GM12864 (cell line): Measurements from ENCODE around the gene SNAI1.
A peak's percentile ranks its signal among the peaks of the same experiment; 100 is the strongest.
"Not testable (repeated sequence)": the region's sequence is repeated elsewhere in the genome, so short reads cannot be mapped to it uniquely, and the experiment has no call there.

Source experiments
- DNase-seq: peaks from one replicate; pipeline ENCODE4 v3.0.0-alpha.2; 2011; ENCODE audit warnings: low read depth
- H3K4me3 ChIP-seq: 2 replicates; pipeline ENCODE4 v1.5.1; 2011; ENCODE audit warnings: mild to moderate bottlenecking, low read depth, low read length, control low read depth
- TF ChIP-seq, protein P1 (sequence below): IDR thresholded peaks from 2 replicates; pipeline ENCODE4 v1.5.1; 2011; ENCODE audit warnings: low read depth, mild to moderate bottlenecking, moderate library complexity, low read length, control low read depth, inconsistent platforms; ENCODE audit errors: missing control alignments

Gene SNAI1

DNA sequence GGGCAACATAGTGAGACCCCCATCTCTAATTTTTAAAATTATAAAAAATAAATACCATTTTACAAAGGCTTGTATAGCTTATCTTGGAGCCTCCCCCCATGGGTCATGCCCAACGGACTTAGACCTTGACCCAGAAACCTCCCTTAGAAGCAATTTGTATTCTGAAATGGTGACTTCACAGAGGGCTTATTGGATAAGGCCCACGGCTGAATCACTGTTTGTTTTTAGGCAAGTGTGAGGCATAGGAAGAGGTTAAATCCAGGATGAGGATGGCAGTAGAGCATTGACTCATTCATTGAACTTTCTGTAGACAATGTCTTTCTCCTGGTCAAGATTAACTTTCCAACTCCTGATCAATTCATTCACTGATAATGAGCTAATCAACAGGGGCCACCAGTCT, 6.2 kb upstream of the SNAI1 start:
- DNase-seq = no peak
- TF ChIP-seq, protein P1, sequence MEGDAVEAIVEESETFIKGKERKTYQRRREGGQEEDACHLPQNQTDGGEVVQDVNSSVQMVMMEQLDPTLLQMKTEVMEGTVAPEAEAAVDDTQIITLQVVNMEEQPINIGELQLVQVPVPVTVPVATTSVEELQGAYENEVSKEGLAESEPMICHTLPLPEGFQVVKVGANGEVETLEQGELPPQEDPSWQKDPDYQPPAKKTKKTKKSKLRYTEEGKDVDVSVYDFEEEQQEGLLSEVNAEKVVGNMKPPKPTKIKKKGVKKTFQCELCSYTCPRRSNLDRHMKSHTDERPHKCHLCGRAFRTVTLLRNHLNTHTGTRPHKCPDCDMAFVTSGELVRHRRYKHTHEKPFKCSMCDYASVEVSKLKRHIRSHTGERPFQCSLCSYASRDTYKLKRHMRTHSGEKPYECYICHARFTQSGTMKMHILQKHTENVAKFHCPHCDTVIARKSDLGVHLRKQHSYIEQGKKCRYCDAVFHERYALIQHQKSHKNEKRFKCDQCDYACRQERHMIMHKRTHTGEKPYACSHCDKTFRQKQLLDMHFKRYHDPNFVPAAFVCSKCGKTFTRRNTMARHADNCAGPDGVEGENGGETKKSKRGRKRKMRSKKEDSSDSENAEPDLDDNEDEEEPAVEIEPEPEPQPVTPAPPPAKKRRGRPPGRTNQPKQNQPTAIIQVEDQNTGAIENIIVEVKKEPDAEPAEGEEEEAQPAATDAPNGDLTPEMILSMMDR = no peak
- H3K4me3 ChIP-seq = no peak overlapping the region

DNA sequence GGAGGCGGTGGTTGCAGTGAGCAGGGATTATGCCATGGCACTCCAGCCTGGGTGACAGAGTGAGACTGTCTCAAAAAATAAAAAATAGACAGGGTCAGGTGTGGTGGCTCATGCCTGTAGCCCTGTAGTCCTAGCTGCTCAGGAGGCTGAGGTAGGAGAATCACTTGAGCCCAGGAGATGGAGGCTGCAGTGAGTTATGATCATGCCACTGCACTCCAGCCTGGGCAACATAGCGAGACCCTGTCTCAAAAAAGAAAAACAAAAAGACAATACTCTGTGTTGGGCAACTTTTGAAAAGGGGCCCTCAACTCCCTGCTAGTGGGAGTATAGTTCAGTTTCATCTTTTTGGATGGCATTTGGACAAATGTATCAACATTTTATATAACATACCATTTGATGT, 5.0 kb upstream of the SNAI1 start:
- DNase-seq = not testable (repeated sequence)

DNA sequence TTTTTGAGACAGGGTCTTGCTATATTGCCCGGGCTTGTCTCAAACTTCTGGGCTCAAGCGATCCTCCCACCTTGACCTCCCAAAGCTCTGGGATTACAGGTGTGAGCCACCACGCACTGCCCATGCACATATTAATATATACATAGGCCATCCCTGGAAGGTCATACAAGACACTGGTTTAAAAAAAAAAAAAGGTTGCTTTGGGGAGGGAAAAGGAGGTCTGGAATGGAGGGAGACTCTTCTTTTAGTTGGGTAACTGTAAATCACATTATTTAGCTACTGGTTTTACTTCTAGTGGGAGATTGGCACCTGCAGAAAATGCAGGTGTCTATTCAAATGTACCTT, 4.1 kb upstream of the SNAI1 start:
- DNase-seq = no peak
- TF ChIP-seq, protein P1 = no peak
- H3K4me3 ChIP-seq = no peak overlapping the region

More for the DNA sequence above, 5.0 kb upstream of the SNAI1 start:
- H3K4me3 ChIP-seq = not testable (repeated sequence)

DNA sequence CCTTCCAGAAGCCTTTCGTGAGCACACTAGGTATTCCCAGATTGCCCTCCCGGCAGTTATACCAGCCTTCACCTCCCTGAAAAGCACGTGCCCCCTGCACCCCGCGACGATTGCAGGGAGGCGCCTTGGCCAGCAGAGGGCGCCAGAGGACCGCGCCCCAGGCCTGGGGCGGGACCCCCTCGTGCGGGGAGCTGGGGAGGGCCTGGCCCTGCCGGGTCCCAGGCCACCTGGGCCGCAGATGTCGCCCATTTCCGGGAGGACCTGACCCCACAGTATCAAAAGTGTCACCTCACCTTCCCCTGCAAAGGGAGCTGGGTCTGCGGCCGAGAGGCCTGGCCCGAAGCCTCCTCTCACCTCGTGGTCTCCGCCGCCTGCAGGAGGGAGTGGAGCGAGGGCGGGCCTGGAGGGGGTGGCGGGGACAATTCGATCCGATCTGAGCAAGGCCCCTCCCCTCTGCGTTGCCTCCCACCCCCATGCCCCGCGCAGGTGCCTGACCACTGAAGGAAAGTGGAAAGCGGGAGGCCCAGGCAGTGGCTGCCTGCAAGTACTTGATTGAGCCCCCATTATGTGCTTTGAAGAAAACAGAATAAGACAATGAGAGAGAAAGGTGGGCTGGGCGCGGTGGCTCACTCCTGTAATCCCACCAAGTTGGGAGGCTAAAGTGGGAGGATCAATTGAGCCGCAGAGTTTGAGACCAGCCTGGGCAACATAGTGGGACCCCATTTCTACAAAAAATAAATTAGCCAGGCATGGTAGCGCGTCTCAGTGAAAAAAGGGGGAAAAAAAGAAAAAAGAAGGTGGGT, 3.5 kb upstream of the SNAI1 start:
- TF ChIP-seq, protein P1 = peak; percentile 99
- H3K4me3 ChIP-seq = peak overlapping the region; percentile 11; the same call in 1 of the 2 replicates
- DNase-seq = no peak

DNA sequence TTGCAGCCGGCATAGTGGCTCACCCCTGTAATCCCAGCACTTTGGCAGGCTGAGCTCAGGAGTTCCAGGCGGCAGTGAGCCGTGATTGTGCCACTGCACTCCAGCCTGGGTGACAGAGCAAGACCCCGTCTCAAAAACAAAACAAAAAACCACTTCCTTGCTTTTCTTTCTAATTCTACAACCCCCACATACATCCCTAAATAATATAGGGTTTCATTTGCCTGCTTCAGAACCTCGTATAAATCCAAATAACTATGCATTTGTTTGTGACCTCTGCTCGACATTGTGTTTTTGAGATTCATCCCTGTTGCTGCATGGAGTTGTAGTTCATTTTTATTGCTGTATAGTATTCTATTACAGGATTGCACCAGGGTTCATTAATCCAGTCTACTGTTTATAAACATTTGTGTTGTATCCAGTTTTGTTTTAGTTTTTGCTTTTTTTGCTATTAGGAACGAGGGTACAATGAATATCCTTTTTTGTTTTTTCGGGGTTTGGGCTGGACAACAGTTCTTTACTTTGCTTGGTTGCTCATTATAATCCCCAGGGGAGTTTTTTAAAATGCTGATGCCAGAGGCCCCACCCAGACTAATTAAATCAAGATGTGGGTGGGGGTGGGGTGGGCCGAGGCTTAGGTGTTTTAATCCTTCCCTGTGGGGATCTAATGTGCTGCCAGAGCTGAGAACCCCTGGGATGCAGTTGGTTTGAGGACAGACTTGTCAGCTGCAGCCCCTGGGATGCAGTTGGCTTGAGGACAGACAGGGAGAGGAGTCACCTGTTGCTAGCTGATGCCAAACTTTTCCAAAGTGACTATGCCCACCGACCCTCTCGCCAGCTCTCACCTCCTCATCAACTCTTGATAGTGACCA, 2.4 kb upstream of the SNAI1 start:
- no peak overlapping the region for H3K4me3 ChIP-seq
- TF ChIP-seq, protein P1 = no peak
- no peak for DNase-seq

DNA sequence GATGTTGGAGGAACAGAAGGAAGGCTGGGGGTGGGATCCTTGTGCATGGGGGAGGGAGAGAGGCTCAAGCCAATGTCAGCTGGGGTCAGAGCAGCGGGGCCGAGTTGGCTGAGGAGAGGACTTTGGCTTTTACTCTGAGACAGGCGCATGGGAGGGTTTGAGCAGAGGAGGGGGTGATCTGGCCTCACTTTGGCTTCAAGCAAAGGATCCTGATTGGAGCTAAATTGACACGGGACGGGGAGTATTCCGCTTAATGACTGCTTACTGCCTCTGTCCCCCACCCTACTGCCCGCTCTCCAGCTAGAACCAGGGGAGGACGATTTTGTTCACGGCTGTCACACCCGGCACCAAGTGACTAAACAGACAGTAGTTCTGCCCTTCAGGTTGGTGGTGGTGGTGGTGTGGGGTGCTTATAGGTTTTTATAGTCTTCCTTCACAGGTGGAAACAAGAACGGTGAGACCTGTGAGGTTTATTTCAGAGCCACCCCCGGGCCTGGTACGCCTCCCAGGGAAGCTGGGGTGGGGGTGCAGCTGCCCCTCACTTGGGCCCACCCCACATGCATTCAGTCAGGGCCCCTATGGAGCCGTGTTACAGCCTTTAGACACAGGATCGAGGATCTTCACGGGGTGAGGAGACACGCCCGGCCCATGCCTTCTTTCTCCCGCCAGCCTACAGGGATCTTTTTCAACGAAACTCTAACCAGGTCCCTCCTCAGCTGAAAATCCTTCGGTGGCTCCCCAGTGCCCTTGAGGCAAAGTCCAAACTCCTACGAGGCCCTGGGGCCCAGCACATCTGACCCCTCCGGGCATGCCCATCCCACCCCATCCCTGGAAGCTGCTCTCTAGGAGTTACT, 1.3 kb upstream of the SNAI1 start:
- TF ChIP-seq, protein P1 = no peak
- no peak overlapping the region for H3K4me3 ChIP-seq
- DNase-seq = no peak

DNA sequence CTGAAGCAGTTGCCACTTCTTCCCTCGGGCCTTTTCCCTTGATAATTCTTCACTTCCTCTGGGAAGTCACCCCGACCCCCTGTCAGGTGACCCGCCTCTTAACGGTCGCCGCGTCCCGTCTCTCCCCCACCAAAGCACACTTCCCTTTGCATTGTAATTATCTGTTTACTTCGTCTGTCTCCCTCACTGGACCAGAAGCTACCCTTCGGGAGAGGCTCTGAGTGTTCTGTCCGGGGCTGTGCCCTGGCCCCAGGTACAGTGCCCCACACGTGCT, 771 bp upstream of the SNAI1 start:
- TF ChIP-seq, protein P1 = no peak
- no peak for DNase-seq
- H3K4me3 ChIP-seq = peak overlapping the region; percentile 44
